GM18519 (cell line): ENCODE data around the gene ZNF672.

Source experiments
- ATAC-seq: cut with Tn5 transposase; IDR thresholded peaks from one replicate; pipeline ENCODE4 v1.9.1; 2021; ENCODE audit warnings: mild to moderate bottlenecking, moderate library complexity; ENCODE audit not compliant: unreplicated experiment, low FRiP score

Gene ZNF672

DNA sequence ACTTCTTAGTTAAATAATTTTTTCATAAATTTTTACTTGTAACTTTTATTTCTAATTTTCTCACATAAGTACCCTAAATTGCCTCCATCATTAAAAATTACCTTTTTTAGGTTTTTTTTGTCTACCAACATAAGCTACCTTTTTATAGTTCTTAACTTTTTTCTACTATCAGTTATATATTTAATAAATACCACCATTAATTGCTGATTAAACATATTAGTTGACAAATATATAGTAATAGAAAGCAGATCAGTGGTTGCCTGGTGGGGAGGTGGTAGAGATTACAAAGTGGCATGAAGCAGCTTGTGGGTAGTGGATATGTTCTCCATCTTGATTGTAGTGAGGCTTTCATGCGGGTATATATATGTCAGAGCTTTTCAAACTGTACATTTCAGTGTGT, 6.2 kb upstream of the ZNF672 start:
- no peak for ATAC-seq

DNA sequence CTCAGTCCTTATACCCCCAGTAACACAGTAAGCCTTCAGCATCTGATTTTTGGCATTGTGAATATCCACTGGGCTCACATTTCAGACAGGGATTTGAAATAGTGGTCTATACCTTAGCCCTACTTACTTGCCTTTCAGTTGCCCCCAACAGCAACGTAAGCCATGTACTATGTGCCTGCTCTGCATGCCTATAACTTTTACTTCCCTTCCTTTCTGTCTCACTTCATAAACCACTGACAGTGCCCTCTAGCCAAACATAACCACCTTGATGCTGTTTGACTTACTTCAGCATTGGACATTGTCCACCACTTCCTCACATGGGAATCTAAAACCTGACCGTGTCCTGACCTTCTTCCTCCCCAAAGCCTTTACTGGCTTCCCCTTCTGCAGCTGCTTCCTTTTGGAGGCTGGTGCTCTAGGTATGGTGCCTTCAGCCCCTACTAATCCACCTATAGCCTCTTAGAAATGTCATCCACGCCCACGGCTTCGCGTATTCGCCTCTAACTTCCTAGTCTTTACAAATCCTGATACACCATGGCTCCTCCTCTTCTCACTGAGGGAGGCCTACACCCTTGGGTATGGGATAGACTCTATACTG, 3.6 kb upstream of the ZNF672 start:
- ATAC-seq = no peak

DNA sequence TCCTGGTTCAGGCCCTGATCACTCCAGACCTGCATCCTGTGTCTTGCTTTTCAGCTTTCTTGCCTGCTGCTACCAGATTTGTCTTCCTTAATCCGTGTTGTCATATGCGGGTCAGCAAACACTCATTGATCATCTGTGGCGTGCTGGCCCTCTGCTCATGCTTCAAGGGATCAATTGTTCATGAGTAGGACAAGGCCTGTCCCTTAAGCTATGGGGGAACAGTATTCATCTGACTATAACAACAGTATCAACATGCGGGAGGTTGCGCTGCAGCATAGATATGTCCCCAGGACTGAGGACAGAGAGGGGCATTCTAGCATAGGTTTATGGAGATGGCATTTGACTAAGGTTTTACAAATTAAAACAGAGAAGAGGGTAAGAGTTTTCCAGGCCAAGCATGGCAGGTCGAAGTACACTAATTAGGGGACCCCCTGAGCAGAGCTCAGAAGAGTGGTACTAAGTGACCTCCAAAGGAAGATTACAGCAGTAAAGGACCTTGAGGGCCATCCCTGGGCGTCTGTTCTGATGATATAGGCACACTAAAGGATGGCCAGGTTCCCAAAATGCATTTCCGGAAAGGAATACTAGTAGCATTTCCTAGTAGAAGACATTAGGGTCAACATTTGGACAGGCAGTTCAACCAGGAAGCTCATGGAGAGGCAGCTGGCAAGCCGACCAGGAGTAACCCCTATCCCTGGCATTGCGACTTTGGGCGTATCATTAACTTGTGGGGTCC, 811 bp upstream of the ZNF672 start:
- ATAC-seq = no peak

DNA sequence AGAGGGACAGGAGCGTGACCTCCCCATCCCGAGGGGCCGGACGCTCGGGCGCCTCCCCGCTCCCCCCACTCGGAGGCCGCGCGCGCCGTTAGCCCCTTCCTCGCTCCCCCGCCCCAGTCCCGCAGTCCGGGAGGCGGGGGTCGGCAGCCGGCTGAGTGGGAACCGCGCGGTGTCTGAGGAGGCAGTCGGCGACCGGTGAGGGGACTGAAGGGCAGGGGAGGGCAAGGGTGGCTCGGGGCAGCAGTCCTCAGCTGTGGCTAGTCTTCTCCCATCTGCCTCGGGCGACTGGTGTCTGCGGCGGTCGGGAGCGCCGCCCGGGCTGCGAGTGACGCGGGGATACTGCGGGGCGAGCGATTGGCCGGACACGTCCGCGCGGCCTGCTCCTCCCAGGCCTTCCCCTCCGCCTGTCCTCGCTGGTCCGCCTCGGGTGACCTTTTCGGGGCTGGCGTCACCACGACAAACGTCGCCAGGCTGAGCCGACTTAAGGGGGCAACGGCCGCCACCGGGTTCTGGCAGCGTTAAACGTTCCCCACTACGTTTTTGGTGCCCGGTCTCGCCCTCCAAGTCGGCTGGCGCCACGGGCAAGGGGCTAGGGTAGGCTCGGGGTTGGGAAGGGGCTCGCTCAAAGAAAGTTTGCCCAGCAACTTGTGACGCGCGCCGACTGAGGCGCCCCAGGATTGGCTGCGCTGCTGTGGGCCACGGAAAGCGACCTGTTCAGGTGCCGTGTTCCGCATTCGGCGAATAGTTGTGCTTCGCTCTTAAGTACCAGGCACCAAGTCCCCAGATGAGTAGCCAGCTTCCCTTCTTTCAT, 538 bp downstream of the ZNF672 start:
- peak; percentile 50 for ATAC-seq

DNA sequence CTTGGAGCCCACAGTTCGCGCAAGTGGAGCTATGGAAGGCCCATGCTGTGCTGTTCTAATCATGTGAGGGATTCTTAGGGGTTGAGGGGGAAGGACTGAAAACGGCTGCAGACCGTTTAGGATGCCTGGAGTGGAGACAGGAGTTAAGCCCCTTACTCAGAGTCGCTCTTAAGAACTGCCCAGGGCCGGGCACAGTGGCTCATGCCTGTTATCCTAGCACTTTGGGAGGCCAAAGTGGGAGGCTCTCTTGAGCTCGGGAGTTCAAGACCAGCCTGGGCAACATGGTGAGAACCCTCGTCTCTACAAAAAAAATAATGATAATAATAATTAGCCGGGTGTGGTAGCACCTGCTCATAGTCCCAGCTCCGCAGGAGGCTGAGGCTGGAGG, 1.1 kb downstream of the ZNF672 start:
- ATAC-seq = no peak

DNA sequence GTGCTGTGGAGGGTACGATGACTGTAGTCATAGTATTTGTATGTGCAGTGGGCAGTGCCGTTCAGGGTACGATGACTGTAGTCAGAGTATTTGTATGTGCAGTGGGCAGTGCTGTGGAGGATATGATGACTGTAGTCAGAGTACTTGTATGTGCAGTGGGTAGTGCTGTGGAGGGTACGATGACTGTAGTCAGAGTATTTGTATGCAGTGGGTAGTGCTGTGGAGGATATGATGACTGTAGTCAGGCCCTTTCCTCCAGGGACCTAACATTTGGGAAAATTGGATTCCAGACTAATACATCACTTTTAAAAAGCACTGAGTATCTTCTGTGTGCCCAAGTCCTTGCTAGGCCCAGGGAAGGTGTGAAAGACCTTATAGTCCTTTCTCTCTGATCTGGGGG, 2.9 kb downstream of the ZNF672 start:
- ATAC-seq = no peak

DNA sequence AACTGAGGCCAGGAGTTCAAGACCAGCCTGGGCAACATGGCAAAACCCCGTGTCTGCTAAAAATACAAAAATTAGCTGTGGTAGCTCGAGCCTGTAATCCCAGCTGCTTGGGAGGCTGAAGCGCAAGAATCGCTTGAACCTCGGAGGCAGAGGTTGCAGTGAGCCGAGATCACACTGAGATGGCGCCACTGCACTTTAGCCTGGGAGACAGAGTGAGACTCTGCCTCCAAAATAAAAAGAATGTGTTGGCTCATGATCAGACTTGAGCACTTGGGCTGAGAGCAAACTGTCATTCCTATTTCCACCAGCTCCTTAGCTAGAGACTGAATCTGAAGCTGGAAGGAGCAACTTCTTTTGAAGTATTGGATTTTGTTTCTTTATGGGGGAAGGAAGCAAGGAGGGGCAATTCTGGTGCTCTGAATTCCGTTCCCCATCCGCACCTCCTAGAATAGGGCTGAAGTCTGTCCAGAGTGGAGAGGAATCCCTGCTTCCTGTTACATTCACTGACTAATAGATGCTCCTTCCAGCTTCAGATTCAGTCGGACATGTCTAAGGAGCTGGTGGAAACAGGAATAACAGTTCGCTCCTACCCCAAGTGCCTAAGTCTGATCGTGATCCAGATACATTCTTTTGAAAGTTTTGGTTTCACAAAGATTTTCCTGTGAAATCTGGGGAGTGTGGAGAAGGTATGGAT, 3.8 kb downstream of the ZNF672 start:
- no peak for ATAC-seq

DNA sequence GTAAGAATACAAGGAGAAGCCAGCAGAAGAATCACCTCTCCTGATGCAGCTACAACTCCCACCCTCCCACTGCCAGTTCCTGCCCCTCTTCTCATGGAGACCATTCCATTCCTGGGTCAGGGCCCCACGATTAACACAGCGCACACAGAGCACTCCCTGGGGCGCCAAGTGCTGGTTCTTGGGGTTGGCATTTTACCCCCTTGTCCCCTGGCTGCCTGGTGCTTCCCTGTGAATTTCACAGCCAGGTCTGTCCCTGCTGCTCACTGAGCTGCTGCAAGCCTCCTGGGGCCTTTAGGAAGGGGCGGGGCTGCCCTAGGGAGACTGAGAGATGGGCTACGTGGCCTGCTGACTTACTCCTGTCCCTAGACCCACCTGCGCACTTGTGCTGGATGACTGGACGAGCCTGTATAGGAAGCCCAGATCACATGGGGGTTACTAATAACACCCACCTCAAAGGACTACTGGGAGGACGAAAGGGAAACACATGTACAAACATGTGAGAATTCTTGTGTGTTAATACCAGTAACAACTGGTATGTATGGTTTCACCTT, 4.8 kb downstream of the ZNF672 start:
- no peak for ATAC-seq

DNA sequence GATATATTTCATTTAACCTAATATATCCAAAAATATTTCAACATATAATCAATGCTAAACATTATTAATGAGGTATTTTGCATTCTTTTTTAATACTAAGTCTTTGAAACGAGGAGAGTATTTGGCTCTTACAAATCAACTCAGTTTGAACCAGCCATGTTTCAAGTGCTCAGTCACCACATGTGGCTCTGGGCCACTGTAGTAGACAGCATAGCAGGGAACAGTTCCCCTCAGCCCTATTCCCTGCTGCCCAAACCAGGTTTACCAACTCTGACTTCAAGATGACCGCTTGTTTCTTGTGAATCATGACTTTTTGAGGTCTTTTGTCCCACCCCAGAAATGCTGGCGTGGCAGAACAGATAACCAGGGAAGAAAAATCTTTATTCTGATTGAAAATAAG, 5.7 kb downstream of the ZNF672 start:
- no peak for ATAC-seq

DNA sequence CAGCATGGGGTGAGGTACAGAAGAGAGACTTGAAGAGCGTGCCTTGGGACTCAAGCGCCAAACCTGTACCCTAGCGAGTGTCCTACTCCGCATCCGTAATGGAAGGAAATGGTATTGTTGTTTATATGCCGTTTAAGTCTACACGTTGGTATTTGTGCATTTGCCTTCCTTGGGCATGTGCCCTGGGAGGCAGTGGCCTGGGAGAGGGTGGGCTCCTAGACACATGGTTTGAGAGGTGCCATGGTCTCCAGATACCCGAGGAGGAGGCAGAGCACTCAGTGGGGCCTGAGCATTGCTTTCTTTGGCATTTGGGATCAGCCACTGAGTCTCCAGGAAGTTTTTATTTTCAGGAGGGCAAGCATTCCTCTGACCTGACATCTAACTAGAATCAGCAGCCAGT, 6.5 kb downstream of the ZNF672 start:
- no peak for ATAC-seq

DNA sequence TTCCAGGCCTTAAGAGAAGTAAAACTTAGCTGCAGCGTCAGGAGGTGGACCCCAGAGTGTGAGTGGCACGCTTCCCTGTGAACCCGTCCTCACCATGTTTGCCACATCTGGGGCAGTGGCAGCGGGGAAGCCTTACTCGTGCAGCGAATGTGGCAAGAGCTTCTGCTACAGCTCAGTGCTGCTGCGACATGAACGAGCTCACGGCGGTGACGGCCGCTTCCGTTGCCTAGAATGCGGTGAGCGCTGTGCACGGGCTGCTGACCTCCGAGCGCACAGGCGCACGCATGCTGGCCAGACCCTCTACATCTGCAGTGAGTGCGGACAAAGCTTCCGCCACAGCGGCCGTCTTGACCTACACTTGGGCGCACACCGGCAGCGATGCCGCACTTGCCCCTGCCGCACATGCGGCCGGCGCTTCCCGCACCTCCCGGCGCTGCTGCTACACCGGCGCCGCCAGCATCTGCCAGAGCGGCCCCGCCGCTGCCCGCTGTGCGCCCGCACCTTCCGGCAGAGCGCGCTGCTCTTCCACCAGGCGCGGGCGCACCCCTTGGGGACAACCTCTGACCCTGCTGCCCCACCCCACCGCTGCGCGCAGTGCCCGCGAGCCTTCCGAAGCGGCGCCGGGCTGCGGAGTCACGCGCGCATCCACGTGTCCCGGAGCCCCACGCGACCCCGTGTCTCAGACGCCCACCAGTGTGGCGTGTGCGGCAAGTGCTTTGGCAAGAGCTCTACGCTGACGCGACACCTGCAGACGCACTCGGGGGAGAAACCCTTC, 9.3 kb downstream of the ZNF672 start:
- no peak for ATAC-seq

DNA sequence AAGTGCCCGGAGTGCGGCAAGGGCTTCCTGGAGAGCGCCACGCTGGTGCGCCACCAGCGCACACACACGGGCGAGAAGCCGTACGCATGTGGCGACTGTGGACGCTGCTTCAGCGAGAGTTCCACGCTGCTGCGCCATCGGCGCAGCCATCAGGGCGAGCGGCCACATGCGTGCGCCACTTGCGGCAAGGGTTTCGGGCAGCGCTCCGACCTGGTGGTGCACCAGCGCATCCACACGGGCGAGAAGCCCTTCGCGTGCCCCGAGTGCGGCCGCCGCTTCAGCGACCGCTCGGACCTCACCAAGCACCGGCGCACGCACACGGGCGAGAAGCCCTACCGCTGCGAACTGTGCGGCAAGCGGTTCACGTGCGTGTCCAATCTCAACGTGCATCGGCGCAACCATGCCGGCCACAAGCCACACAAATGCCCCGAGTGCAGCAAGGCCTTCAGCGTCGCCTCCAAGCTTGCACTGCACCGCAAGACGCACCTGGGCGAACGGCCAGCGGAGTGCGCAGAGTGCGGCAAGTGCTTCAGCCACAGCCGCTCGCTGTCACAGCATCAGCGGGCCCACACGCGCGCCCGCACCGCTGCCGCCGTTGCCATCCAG, 10.0 kb downstream of the ZNF672 start:
- no peak for ATAC-seq

DNA sequence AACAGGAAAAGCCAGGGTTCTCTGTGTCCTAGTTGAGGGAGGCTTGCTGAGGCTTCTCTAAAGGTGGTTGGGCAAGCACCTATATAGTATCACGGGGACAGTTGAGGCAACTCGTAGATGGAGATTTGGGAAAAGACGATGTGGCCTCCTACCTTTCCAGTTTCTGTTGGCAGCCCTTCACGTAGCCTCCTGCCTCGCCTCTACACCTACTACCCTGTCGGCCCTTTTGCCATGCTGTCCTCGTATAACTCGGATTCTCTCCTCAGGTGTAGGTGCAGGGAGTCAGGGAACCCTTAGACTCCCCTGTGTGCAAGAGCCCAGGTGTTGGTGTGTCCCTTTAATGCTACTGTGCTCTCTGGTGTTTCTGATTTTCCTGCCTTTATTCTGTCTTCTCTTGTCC, 10.6 kb downstream of the ZNF672 start:
- no peak for ATAC-seq

DNA sequence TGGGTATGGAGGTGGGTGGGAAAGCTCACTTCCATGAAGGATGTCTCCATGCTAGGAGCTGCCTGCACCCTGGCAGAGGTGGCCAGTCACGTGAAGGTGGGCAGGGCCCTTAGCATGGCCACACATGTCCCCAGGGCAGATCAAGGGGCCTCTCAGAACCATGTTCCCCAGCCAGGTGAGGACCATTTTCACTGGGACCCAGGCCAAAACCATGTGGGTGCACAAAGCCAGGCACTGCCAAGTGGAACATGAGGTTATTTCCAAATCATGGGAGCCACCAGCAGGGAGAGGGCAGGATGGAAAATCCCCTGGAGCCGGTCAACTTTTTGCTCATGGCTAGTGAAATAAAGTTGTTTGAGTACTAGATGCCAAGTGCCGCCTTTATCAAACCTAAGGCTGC, 11.1 kb downstream of the ZNF672 start:
- ATAC-seq = no peak

DNA sequence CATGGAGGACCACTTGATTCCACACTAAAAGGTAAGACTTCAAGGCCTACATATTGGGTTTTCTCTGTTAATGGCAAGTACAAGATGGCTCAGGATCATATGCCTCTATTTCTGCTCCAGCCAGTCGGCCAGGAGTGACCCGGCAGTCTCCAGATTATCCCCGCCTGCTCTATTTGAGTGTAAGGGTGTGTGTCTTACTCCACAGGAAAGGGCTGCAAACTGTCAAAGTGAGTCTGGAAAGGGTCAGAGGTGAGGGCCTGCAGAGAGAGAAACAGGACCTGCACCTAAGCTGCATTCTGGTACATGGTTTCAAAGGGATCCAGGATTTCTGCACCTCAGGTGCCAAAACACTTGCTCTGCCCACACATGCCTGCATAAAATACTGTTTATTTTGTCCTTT, 11.6 kb downstream of the ZNF672 start:
- ATAC-seq = no peak

DNA sequence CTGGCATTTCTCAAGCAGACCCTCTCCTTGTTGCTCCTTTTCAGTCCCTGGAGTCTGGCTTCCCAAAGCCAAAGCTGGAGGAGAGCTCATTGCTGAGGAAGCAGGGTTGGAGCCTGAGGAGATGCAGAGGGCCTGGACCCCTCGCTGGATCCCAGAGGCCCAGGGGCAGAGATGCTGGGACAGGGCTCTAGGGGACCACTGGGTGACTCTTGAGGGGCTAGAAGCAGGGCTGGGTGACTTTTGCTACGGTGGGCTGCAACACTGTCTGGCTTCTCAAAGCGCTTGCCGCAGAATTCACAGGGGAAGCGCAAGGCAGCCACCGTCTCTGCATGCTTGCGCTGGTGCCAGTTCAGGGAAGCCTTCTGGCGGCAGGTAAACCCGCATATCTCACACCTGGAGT, 12.1 kb downstream of the ZNF672 start:
- no peak for ATAC-seq

DNA sequence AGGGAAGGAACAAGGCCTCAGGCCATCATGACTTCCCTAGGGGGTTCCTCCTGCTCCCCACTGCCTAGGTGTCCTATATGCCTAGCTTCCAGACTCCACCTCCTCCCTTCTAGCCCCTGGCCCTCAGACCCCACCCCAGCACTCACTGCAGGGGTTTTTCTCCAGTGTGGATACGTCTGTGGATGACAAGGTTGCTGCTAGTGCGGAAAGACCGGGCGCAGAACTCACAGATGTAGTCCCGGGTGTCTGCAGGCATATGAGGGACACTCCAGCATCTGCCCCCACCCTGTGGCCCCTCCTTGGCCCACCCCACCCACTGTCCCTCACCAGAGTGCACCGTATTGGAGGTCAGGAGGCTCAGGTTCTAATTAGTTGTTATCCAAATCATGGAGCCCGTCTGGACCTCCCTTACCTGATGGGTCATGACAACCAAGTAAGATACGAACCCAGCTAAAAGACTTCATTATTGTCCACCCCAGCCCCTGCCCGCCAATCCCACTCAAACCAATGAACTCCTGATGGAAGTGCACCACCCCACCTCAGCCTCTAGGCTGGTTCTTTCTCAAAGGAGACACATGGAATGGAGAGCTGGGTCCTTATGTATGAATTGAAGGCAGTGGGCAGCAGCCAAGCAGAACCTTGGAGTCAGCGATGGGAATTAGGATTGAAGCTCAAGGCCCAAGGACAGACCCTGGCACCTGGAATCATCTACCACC, 12.7 kb downstream of the ZNF672 start:
- ATAC-seq = no peak

DNA sequence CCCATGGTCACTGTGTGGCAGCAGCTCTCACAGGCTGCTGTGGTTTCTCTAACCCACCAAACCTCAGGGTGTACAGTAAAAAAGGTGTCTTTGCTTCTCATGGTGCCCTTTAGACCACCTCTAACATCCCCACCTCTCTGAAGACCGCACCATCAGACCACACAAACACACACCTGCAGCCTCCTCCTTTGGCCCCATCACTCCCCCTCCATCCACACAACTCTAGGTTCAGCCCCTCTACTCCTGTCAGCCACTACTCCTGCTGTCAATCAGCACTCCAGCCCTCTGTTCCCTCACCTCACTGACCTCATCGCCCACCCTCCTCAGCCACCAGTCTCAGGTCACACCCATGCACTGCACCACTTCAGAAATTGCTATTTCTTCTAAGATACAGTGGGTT, 13.4 kb downstream of the ZNF672 start:
- no peak for ATAC-seq
